NCI-H345 treated with DMSO at 0.1 percent for 48 hours (cell line): Measurements from ENCODE around the gene HAPLN2.
A peak's percentile ranks its signal among the peaks of the same experiment; 100 is the strongest.
"Not testable (repeated sequence)": the region's sequence is repeated elsewhere in the genome, so short reads cannot be mapped to it uniquely, and the experiment has no call there.

Experiments used
- DNase-seq: peaks from one replicate; lab custom pipeline; 2025; ENCODE audit not compliant: unreplicated experiment; lab: John Stamatoyannopoulos, UW

The HAPLN2 gene

GRCh38 chr1:156616463-156616862, 2.8 kb upstream of the HAPLN2 start:
- peak; percentile 35 for DNase-seq

- no peak for DNase-seq
Observed at GRCh38 chr1:156619582-156619955, 354 bp downstream of the HAPLN2 start.

- no peak for DNase-seq
Observed at GRCh38 chr1:156622581-156623297, 3.5 kb downstream of the HAPLN2 start.

DNA sequence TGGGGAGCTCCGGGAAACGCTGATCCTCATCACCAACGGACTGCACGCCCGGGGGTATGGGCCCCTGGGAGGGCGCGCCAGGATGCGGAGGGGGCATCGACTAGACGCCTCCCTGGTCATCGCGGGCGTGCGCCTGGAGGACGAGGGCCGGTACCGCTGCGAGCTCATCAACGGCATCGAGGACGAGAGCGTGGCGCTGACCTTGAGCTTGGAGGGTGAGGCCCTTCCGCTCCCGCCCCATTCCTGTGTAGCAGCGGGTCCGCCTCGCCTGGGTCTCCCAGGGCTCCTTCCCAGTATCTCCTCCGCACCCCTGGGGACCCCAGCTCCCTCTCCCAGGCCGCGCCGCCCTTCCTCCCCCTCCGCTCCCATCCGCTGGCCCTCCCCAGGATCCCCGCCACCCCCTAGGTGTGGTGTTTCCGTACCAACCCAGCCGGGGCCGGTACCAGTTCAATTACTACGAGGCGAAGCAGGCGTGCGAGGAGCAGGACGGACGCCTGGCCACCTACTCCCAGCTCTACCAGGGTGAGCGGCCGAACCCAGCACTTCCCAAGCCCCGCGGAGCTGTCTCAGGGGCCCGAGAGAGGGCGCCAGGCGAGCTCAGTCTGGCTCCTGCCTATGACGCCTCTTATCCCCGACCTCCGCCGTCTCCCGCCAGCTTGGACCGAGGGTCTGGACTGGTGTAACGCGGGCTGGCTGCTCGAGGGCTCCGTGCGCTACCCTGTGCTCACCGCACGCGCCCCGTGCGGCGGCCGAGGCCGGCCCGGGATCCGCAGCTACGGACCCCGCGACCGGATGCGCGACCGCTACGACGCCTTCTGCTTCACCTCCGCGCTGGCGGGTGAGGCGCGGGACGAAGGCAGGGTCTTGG, 5.0 kb downstream of the HAPLN2 start:
- DNase-seq = no peak

DNA sequence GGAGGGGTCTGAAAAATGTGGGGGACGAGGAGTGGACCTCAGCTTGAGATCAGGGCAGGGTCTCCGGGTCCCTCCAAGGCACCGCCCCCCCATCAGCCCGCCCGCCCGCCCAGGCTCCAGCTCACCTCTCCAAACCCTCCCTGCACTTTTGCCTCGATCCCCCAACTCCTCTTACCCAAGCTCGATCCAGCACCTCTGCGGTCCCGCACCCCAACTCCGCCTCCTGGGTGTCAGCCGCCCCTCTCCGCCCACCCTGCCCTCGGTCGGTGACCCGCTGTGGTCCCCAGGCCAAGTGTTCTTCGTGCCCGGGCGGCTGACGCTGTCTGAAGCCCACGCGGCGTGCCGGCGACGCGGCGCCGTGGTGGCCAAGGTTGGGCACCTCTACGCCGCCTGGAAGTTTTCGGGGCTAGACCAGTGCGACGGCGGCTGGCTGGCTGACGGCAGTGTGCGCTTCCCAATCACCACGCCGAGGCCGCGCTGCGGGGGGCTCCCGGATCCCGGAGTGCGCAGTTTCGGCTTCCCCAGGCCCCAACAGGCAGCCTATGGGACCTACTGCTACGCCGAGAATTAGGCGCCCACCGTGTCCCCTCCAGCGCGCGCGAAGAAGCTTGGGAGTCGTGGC, 5.7 kb downstream of the HAPLN2 start:
- no peak for DNase-seq

DNA sequence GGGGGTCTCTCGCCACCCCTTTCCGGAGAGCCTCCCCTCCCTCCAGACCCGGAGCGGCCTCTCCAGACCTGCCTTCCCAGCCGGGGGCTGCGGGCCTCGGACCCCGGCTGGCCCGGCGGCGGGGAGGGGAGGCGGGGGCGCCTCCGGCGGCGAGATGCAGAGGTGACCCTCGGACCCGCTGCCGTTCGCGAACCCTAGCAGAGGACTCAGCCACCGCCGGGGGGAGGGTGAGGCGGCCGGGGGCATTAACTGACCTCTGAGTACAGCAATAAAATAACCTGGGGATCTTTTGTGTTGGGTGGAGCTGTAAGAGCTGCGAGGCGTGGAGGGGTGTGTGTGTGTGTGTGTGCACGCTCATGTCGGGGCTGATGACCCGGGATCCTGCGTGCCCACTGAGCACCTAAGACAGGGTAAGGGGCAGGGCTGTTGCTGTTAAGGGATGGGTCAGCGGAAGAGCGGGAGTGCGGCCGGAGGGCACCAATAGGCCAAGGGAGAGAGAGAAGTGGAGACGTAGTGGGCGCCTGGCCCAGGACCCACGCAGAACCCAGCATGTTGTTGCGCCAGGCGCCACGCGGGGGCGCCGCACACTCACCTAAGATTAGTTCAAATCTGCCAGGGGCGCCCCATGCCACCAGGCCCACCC, 6.3 kb downstream of the HAPLN2 start:
- peak; percentile 42 for DNase-seq

DNA sequence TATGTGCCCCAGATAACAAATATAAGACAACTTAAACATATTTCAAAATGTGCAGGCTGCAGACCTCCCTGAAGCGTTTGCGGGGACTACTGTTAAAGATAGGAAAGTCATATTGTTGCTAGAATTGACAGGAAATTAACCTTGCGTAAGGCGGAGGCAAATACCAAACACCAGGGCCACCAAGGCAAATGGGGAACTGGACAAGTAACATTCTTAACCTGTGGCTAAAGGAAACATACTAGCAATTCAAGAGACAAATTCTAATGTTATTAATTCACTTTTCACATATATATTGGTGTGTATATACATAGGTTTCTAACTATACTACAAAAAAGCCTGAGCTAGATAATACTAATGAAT, 6.8 kb downstream of the HAPLN2 start:
- no peak for DNase-seq

- DNase-seq = no peak
Observed at GRCh38 chr1:156627313-156627880, 8.2 kb downstream of the HAPLN2 start.

DNA sequence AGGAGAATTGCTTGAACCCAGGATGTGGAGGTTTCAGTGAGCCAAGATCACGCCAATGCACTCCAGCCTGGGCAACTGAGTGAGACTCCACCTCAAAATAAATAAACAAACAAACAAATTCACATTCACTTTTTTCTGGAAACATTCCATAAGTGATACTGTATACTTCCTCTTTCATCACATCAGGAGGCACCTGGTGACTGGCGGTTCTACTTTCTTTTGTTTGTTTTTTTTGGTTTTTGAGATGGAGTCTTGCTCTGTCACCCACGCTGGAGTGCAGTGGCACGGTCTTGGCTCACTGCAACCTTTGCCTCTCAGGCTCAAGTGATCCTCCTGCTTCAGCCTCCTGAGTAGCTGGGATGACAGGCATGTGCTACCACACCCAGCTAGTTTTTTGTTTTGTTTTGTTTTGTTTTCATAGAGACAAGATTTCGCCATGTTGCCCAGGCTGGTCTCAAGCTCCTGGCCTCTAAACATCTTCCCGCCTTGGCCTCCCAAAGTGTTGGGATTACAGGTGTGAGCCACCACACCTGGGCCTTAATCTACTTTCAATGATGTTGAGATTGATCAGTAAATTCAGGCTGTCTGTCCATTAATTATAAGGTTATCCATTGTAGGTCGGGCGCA, 10.7 kb downstream of the HAPLN2 start:
- DNase-seq = no peak

DNA sequence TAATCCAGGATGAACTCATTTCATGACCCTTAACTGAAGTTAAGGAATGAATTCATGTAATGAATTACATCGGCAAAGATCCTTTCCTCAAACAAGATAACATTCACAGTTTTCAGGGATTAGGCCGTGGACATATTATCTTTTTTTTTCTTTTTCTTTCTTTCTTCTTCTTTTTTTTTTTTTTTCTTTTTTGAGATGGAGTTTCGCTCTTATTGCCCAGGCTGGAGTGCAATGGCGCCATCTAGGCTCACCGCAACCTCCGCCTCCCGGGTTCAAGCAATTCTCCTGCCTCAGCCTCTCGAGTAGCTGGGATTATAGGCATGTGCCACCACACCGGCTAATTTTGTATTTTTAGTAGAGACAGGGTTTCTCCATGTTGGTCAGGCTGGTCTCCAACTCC, 11.9 kb downstream of the HAPLN2 start:
- DNase-seq = not testable (repeated sequence)

DNA sequence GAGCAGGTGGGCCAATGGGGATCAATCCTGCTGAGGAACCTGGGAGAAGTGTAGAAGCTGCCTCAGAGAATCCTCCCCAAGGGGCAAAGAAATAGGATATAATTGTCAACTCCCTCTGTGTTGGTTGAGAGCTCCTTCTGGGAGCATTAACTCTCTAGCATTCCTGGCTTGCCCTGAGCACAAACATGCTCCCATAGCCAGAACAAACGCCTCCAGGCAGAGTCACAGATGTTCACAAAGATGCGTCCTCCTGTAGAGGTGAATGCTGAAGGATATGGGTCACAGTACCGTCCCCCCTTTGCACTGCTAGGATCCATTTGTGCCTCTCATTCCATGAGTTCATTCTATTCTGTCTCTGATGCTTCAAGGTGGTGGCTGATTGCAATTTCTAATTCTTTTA, 13.1 kb downstream of the HAPLN2 start:
- DNase-seq = no peak

DNA sequence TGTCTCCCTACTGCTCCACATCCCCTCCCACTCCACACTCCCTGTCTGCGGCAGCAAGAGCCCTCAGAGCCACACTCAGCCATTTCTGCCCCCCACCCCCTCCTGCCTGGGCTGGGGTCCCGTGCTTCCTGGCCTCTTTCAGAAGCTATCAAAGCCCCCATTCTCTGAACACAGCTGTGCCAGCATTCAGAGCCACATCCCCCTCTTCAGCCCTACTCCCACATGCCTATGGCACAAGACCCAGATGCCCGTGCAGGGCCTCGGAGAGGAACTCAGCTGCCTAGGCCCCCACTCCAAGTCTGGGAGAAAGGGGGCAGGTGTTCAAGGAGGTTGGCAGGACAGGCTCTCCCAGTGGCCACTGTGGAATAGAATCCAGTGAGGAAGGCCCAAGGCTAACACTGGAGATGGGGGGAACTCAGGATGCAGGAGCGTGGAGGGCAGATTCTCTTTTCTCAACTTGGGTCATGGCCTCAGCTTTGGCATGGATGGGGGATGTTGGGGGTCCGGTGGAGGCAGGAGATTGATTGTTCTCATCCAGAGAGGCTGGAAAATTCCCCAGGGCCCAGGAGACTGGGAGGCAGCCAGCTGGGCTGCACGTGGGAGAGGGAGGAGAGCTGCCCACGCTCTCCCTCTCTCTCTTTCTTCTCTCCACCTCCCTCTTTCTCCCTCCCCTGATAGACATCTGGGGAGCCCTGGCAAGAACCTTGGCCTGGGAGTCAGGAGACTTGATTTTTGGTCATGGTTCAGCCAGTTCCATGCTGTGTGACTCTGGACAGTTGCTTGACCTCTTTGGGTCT, 19.2 kb downstream of the HAPLN2 start:
- DNase-seq = no peak

- DNase-seq = no peak
Observed at GRCh38 chr1:156639601-156640101, 20.4 kb downstream of the HAPLN2 start.

GRCh38 chr1:156640842-156641706, 21.9 kb downstream of the HAPLN2 start:
- no peak for DNase-seq

DNA sequence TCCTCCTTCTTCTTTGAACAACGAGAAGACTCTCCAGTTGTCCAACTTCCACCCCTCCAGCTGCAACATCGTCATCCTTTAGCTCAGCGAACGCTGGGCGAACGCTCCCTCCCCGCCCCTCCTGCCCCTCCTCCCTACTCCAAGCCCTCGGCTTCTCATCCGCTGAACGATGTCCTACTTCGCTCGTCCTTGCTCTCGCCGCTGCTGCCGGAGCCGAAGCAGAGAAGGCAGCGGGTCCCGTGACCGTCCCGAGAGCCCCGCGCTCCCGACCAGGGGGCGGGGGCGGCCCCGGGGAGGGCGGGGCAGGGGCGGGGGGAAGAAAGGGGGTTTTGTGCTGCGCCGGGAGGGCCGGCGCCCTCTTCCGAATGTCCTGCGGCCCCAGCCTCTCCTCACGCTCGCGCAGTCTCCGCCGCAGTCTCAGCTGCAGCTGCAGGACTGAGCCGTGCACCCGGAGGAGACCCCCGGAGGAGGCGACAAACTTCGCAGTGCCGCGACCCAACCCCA, 22.6 kb downstream of the HAPLN2 start, which contains the start of gene BCAN:
Gene BCAN (plus strand): TSS at position 357 of the 504 bp plus-strand sequence. CDS start 3,938 bp downstream, outside the sequence.
- DNase-seq = no peak

GRCh38 chr1:156642265-156643048, 23.2 kb downstream of the HAPLN2 start:
- DNase-seq = no peak

DNA sequence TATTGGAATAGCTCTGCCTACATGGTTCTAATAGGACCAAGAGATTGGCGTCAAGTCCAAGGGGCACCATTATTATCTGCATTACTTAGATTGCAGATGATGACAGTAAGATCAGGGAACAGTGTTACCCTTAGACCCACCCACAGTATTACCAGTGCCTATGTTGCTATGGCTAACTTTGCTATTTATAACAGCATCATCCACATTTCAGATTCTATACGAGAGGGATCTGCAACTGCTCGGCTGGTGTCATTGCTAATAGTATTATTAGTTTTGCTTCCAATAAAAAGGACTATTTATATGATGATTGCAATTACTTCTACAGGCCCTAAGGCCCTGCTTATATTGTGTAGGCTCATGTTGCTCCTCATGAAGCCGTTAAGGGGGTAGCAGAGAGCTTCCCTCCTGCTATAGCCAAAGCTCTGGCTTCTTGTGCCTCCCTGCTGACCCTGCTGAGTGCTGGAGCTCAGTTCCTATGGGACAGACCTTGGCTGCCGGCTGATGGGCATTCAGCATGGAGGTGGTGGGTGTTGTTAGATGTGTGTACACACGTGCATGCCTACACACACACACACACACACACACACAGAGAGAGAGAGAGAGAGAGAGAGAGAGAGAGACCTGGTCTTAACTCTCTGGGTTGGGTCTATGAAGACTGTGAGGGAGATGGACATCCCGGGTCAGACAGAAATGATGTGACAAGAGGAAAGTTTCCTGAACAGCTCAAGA, 24.0 kb downstream of the HAPLN2 start:
- no peak for DNase-seq
